Measurements from ENCODE around the gene PSEN2. TPM values are rescaled to one million over a fixed set of nuclear protein-coding genes. Genes with fewer than 3 reads are reported as not detected.
"Not testable (repeated sequence)": the region's sequence is repeated elsewhere in the genome, so short reads cannot be mapped to it uniquely, and the experiment has no call there.

The PSEN2 gene
- total and polyA plus RNA-seq, 2 experiments from 2014 or later, result 12.9 to 14.3 TPM

GRCh38 chr1:226838456-226838855 is 32.0 kb upstream of the PSEN2 start:
- H4K20me1 ChIP-seq (ENCODE audit: insufficient read depth, poor library complexity, severe bottlenecking), result no peaks in the 10 kb centered on the region
- H3K4me3 ChIP-seq, result no peak overlapping the region
- H3K79me2 ChIP-seq, result no peaks in the 10 kb centered on the region
- no peaks in the 10 kb centered on the region for H3K27me3 ChIP-seq
- DNase-seq (ENCODE audit: low spot score), result no peak
- H3K9me3 ChIP-seq (ENCODE audit: low read depth), result no peaks in the 10 kb centered on the region
- WGBS (ENCODE audit: low lambda C conversion rate, missing lambda C conversion rate), result 80% methylated on average over 3 of the region's 3 CpGs
- no peak overlapping the region for H2AFZ ChIP-seq
- H3K4me1 ChIP-seq (ENCODE audit: insufficient read depth), result no peaks in the 10 kb centered on the region
- no peaks in the 10 kb centered on the region for H3K9me2 ChIP-seq (replicated peaks; ENCODE audit: insufficient read depth)
- H3K4me2 ChIP-seq, result no peak overlapping the region
- H3K27ac ChIP-seq, result no peak overlapping the region
- no peaks in the 10 kb centered on the region for H3K36me3 ChIP-seq (replicated peaks; ENCODE audit: insufficient read depth, low read depth)
- TF ChIP-seq, protein P1, sequence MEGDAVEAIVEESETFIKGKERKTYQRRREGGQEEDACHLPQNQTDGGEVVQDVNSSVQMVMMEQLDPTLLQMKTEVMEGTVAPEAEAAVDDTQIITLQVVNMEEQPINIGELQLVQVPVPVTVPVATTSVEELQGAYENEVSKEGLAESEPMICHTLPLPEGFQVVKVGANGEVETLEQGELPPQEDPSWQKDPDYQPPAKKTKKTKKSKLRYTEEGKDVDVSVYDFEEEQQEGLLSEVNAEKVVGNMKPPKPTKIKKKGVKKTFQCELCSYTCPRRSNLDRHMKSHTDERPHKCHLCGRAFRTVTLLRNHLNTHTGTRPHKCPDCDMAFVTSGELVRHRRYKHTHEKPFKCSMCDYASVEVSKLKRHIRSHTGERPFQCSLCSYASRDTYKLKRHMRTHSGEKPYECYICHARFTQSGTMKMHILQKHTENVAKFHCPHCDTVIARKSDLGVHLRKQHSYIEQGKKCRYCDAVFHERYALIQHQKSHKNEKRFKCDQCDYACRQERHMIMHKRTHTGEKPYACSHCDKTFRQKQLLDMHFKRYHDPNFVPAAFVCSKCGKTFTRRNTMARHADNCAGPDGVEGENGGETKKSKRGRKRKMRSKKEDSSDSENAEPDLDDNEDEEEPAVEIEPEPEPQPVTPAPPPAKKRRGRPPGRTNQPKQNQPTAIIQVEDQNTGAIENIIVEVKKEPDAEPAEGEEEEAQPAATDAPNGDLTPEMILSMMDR (IDR thresholded peaks at IDR 0.05; ENCODE audit: poor library complexity), result no peak
- TF ChIP-seq EZH2 (IDR thresholded peaks at IDR 0.05; ENCODE audit: borderline replicate concordance) (no peak), EZH2phosphoT487 (IDR thresholded peaks at IDR 0.05; ENCODE audit: low read depth, severe bottlenecking, unreplicated experiment) (no peak)

DNA sequence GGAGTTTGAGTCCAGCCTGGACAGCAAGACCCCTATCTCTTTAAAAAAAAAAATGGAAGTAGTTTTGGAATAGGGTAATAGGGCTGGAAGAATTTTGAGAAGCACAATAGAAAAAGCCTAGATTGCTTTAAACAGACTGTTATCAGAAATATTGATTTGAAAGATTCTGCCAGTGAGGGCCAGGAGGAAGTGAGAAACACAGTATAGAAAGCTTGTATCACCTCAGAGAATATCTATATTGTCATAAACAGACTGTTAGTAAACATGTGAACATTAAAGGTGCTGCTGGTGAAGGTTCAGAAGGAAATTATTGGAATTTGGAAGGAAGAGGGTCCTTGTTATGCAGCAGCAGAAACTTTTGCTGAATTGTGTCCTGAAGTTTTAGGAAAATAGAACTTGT is 24.8 kb upstream of the PSEN2 start:
- no peak for TF ChIP-seq EZH2phosphoT487 (IDR thresholded peaks at IDR 0.05; ENCODE audit: low read depth, severe bottlenecking, unreplicated experiment)
- no peak for TF ChIP-seq EZH2 (IDR thresholded peaks at IDR 0.05; ENCODE audit: borderline replicate concordance)
- TF ChIP-seq, protein P1 (IDR thresholded peaks at IDR 0.05; ENCODE audit: poor library complexity), result no peak
- H3K4me3 ChIP-seq, result no peak overlapping the region
- no peaks in the 10 kb centered on the region for H3K27me3 ChIP-seq
- H2AFZ ChIP-seq, result no peak overlapping the region
- no peak overlapping the region for H3K27ac ChIP-seq
- H3K36me3 ChIP-seq (replicated peaks; ENCODE audit: insufficient read depth, low read depth), result no peaks in the 10 kb centered on the region
- no peak overlapping the region for H3K4me2 ChIP-seq
- no peaks in the 10 kb centered on the region for H3K79me2 ChIP-seq
- H3K4me1 ChIP-seq (ENCODE audit: insufficient read depth), result no peaks in the 10 kb centered on the region
- no peaks in the 10 kb centered on the region for H3K9me3 ChIP-seq (ENCODE audit: low read depth)
- H3K9me2 ChIP-seq (replicated peaks; ENCODE audit: insufficient read depth), result no peaks in the 10 kb centered on the region
- no peak for DNase-seq (ENCODE audit: low spot score)
- H4K20me1 ChIP-seq (ENCODE audit: insufficient read depth, poor library complexity, severe bottlenecking), result no peaks in the 10 kb centered on the region

DNA sequence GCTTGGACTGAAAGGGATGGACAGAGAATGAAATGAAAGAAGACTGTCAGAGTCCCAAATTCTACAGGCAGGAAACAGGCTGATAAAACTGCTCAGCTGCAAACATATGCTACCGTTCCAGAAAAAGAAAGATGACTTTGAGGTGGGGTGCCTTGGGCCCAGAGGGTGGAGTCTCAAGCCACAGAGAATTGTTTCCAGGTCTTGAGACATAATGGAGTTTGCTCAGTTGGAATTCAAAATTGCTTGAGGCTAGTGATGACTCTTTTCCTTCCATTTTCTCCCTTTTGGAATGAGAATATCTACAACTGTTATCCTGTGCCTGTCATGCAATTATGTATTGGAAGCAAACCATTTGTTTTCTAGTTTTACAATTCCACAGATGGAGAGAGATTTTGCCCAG is 23.6 kb upstream of the PSEN2 start:
- Histone ChIP-seq H2AFZ (no peak overlapping the region), H4K20me1 (ENCODE audit: insufficient read depth, poor library complexity, severe bottlenecking) (no peaks in the 10 kb centered on the region), H3K9me3 (ENCODE audit: low read depth) (no peaks in the 10 kb centered on the region), H3K36me3 (replicated peaks; ENCODE audit: insufficient read depth, low read depth) (no peaks in the 10 kb centered on the region), H3K4me3 (no peak overlapping the region), H3K27ac (no peak overlapping the region), H3K4me2 (no peak overlapping the region), H3K9me2 (replicated peaks; ENCODE audit: insufficient read depth) (no peaks in the 10 kb centered on the region), H3K27me3 (no peaks in the 10 kb centered on the region), H3K79me2 (no peaks in the 10 kb centered on the region), H3K4me1 (ENCODE audit: insufficient read depth) (no peaks in the 10 kb centered on the region)
- WGBS (ENCODE audit: low lambda C conversion rate, missing lambda C conversion rate), result 31% methylated on average over 1 of the region's 1 CpG
- no peak for DNase-seq (ENCODE audit: low spot score)
- TF ChIP-seq EZH2phosphoT487 (IDR thresholded peaks at IDR 0.05; ENCODE audit: low read depth, severe bottlenecking, unreplicated experiment), result no peak
- TF ChIP-seq, protein P1 (IDR thresholded peaks at IDR 0.05; ENCODE audit: poor library complexity), result no peak
- TF ChIP-seq EZH2 (IDR thresholded peaks at IDR 0.05; ENCODE audit: borderline replicate concordance), result no peak

DNA sequence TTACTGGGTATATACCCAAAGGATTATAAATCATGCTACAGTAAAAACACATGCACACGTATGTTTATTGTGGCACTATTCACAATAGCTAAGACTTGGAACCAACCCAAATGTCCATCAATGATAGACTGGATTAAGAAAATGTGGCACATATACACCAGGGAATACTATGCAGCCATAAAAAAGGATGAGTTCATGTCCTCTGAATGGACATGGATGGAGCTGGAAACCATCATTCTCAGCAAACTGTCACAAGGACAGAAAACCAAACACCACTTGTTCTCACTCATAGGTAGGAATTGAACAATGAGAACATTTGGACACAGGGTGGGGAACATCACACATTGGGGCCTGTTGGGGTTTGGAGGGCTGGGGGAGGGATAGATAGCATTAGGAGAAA is 15.9 kb upstream of the PSEN2 start:
- not testable (repeated sequence) for H2AFZ ChIP-seq; H3K27ac ChIP-seq; H3K36me3 ChIP-seq (replicated peaks; ENCODE audit: insufficient read depth, low read depth); H4K20me1 ChIP-seq (ENCODE audit: insufficient read depth, poor library complexity, severe bottlenecking); H3K27me3 ChIP-seq; H3K4me2 ChIP-seq; H3K4me1 ChIP-seq (ENCODE audit: insufficient read depth); H3K9me3 ChIP-seq (ENCODE audit: low read depth); H3K79me2 ChIP-seq; H3K4me3 ChIP-seq; H3K9me2 ChIP-seq (replicated peaks; ENCODE audit: insufficient read depth); DNase-seq (ENCODE audit: low spot score)
- WGBS (ENCODE audit: low lambda C conversion rate, missing lambda C conversion rate), result 96% methylated on average over 1 of the region's 1 CpG

Measured in hepatocyte (in vitro differentiated cells).